NCI-H146 (cell line): ENCODE measurements around the gene OR10H2.
"Not testable (repeated sequence)": the region's sequence is repeated elsewhere in the genome, so short reads cannot be mapped to it uniquely, and the experiment has no call there.

Experiments used
- DNase-seq: peaks from one replicate; lab custom pipeline; 2025; lab: John Stamatoyannopoulos, UW

The OR10H2 gene

GRCh38 chr19:15769586-15769985 is 41.8 kb downstream of the OR10H2 start:
- DNase-seq: no peak

GRCh38 chr19:15774159-15774558 is 46.3 kb downstream of the OR10H2 start:
- not testable (repeated sequence) for DNase-seq

GRCh38 chr19:15775249-15775648 is 47.4 kb downstream of the OR10H2 start:
- DNase-seq: no peak

- DNase-seq: no peak
Observed at GRCh38 chr19:15776264-15776663, 48.4 kb downstream of the OR10H2 start.

- no peak for DNase-seq
Observed at GRCh38 chr19:15776991-15777970, 49.5 kb downstream of the OR10H2 start.
